GM21447 (cell line): ENCODE results near the gene MEIKIN.
"Not testable (repeated sequence)": the region's sequence is repeated elsewhere in the genome, so short reads cannot be mapped to it uniquely, and the experiment has no call there.

Source experiments
- ATAC-seq: cut with Tn5 transposase; IDR thresholded peaks from one replicate; pipeline ENCODE4 v1.9.1; 2021; ENCODE audit not compliant: unreplicated experiment

MEIKIN gene

DNA sequence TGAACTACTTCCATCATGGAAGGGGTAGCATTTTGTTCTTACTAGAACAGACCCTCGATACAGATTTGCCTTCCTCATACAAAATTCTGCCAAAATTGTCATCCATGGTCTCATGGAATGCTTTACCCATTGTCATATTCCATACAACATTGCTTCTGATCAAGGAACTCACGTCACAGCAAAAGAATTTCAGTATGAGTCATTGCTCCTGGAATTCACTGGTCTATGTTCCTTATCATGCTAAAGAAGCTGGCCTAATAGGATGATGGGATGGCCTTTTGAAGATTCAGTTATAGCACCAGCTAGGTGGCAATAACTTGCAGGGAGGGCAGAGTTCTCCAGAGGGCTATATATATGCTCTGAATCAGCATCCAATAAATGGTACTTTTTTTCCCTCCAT lies 130.5 kb downstream of the MEIKIN start:
- no peak for ATAC-seq

DNA sequence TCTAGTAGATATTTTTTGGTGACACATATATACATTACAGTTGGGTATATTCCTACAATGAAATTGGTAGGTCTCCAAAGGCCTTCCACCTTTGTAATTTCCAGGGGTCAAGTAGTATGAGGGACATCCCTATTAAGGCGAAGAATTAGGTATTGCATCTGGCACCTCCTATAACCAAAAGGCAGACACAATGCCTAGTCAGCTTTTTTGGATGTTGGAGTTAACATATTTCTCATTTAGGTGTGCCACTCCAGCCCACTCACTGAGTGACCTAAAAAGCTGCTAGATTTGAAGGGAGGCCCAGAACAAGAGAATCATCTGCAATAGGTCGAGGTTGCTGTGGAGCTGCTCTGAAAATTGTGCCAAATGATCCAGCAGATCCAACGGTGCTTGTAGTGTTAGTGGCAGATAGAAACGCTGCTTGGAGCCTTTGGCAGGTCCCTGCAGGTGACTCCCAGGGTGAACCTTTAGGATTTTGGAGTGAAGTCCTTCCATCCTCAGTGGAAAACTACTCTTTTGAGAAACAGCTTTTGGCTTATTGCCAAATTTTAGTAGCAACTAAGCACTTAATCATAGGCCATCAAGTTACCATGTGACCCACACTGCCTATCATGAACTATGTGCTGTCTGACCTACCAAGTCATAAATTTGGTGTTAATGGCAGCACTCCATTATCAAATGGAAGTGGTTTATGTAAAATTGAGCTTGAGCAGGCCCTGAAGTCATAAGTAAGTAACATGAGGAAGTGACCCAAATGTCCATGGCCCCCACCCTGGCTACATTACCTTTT lies 132.9 kb downstream of the MEIKIN start:
- no peak for ATAC-seq

DNA sequence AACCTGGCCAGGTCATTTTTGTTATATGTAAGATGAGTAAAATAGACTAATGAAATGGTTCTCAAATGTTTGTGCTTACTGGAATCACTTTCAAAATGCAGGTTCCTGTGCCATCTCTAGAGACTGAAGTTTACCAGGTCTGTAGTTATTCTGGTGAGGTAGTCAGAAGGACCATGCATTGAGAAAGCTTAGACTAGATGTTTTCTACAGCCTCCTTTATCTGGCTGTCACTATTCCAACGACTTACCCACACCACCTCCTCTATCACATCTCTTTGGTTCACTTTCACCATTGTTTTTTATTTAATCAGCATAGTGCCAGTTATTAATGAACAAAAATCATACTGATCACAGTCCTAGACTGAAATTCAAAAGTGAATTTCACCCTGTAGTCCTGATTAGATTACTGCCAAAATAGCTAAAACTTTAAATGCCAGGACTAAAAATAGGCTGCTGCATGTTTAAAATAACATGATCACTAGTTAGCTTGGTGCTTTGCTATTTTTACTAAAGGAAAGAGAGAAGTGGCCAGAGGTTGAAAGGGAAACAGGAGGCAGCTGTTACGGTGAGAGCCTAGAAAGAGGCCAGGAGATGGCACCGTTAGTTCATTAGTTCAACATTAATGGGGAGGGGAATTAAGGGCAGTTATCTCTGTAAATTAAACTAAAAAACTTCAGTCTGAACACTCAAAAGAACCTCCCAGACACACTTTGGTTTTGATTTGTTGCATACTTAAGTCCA lies 134.8 kb downstream of the MEIKIN start:
- peak; percentile 69 for ATAC-seq

DNA sequence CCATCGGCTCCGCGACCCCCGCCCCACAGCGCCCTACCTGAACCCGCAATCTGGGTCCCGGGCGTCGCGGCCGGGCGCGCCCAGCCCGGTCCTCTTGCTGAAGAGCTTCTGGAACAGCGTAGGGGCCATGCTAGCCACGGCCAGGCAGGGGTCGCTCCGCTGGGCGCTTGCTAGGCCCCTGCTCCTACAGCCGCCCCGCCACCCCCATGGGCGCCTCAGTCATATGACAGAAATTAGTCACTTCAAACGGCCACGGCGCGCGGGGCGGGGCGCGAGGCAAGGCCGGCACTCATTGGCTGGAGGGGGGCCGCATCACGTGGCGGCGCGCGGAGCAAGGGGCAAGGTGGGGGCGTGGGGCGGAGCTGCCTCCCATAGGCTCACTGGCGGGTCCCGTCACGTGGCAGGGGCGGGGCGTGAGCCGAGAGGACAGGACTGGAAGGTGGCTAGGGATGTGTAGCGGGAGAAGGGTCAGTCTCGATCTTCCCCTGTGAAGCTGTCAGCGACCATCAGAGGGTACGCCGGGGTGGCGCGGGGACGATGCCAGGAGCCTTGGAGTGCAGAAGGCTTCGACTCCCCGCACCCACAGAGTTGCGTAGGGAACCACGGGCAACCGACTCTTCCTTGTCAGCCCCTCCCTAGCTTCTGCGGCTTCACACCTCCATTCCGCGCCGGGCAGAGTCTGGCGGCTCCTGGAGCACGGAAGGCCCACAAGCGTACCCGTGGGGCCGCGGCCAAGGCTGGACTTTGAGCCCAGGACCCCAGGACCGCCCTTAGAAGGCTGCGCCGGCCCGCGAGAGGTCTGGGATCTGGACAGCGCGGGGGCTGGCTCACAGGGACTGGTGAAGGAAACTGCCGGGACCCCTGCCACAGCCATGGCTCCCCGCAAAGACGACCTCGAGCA lies 148.4 kb downstream of the MEIKIN start, which contains the start of gene FNIP1:
FNIP1 (minus strand) TSS at position 225 of the 901 bp plus-strand sequence; CDS start at position 129, 96 bp downstream.
- ATAC-seq: peak; percentile 85

DNA sequence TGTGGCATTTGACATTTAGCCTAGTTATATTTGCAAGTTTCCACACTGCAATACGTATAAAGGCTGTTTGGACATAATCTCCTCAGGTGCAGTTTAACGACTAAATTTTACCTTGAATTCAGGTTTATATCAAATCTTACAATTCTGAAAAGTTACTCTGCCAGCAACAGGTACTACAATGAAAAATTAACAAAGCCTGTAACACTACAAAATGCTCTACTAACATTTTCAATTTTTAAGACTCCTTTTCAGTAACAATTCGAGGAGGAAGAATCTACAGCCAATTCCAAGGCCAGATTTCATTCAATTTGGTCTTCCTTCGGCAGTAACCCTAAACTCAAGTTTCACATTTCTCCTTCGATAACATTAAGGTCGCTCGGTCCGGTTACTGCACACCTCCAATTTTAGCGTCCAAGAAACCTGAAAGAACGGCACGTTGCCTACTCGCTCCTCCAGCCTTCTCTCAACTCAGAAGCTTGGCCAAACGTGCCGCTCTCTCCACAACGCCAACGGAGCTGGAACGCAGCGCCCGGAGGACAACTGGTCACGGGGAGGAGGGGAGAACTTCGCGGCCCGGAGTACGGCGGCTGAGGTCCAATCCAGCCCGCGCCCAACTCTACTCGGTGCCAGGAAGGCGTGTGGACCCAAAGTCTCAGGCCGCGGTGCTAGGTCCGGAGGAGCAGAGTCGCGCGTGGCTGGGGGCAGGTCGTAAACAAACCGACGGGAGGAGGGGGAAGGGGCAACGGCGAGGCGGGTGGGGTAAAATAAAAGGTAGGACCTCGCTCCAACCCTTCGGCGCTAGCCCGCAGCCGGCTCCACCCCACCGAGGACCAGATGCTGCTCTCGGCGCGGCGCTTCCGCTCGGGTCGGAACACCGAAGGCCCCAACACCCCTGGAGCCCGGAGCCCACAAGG lies 149.3 kb downstream of the MEIKIN start:
- peak; percentile 20 for ATAC-seq

DNA sequence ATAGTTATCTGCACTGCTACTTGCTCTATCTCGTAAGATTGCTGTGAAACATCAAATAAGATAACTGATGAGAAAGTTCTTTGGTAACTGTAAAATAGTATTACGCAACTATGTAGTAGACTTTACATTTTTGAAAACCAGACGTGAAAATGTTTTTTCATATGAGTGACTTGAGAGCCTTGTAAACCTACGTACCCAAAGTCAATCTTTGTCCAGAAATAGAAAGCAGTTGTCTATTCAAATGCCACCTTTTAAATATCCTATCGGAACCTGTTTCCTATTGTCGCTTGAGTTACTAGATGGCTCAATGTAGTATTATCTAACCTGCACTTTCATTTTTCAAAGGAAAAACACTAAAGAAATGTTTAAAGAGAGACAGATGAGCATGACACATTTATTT lies 150.2 kb downstream of the MEIKIN start:
- no peak for ATAC-seq

DNA sequence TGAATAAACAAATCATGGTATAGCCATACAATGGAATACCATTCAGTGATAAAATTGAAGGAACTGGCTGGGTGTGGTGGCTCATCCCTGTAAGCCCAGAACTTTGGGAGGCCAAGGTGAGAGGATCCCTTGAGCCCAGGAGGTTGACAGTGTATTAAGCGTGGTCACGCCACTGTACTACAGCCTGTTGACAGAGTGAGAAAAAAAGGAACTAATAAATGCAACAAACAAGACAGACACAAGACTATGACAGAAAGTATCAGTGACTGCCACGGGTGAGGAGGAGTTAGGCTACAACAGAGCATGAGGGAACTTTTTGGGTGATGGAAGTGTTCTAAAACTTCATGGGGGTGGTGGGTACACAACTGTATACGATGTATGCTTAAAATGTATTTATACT lies 150.9 kb downstream of the MEIKIN start:
- no peak for ATAC-seq

DNA sequence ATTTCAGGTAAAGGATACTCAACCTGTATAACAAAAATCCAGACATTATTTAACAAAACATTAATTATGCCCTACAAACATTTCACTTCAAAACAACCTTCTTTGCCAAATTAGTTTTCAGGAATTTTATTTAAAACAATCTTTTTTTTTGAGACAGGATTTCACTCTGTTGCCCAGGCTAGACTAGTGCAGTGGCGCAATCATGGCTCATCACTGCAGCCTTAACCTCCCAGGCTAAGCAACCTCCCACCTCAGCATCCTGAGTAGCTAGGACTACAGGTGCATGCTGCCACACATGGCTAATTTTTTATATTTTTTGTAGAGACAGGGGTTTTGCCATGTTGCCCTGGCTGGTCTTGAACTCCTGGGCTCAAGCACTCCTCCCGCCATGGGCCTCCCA lies 152.6 kb downstream of the MEIKIN start:
- no peak for ATAC-seq

DNA sequence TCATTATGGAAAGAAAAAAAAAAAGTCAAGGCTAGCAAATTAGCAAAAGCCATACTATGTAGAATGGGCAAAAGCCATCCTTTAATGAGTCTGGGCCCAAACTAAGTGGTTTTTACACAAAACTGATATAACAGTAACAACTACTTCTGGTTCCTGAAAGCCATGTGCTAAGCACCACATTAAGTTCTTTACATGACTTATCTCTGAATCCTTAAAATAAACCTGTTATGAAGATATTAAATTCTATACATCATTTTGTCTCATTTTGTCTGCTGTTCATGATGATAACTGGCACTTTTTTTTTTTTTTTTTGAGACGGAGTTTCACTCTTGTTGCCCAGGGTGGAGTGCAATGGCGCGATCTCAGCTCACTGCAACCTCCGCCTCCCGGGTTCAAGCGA lies 153.6 kb downstream of the MEIKIN start:
- ATAC-seq: no peak

DNA sequence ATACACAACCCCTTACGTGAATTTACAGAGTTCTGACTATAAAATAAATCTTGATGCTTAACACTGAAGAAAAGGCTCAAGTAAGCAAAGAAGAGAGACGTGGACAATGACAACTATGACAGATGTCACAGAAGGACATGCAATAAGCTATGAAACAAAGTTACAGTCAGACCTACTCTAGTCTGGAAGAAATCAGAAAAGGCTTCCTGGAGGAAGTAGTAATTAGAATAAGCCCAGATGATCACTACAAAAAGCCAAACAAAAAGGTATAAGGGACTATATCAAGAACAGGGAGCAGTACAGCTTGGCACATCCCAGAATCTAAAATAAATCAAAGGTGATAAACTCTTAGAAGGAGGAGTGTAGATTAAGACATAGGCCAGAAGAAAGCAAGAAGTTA lies 154.9 kb downstream of the MEIKIN start:
- no peak for ATAC-seq

DNA sequence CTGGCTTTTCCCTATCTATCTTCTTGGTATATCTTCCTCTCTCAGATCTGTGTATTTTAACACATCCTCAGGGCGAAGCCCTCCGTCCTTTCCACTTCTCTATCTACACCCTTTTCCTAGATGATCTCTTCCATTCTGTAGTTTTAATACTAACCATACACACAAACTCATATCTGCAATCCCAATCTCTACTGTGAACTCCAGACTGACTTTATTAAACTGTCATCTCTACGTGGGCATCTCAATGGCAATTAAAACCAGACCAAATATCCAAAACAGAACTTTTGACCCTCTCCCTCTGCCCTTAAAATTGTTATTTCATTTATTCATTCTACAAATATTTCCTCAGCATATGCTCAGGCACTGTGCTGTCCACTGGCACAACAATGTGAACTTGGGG lies 155.7 kb downstream of the MEIKIN start:
- no peak for ATAC-seq

DNA sequence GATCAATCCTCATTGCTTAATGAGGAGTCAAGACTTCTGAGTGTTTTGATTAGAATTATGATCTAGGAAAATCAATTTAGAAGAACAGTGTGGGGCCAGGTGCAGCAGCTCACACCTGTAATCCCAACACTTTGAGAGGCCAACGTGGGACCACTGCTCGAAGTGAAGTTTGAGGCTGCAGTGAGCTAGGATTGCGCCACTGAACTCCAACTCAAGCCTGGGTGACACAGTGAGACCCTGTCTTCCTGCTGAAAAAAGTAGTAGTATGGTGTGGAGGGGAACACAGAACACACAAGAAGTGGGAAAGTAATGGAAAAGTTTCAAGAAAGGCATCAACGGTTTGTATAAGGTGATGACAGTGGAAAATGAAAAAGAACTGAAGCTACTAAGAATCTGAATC lies 157.7 kb downstream of the MEIKIN start:
- ATAC-seq: no peak

DNA sequence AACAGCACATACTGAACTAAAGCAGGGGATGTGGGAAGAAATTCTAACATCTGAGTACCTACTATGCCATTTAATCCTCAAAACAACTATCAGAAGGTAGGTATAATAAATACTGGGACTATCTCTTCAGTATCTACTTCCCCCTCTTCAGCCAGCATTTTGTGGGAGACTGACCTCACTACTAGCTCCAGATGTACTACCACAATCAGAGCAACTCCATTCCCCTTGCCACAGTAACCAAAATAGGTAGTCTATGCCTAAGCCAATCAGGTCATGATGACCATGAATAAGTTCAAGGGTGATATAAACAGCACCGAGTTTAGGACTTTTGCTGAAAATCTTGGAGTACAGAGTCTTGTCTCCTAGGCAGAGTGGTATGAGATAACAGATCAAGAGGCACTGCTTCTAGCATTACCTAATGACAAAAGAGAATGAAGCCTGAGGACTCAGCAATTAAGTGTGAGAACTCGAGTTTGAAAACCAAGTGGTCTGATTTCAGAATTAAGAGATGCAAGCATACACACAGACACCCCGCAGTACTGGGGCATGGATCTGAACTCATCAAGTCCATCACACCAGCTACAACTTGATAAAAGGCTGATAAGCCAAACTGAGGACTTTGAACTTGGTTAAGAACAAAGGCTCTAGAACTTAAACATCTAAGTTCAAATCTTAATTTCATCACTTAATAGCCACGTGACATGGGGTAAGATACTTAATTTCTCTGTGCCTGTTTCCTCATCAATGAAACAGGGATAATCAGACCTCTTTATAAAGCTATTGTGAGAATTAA lies 158.4 kb downstream of the MEIKIN start:
- ATAC-seq: no peak

DNA sequence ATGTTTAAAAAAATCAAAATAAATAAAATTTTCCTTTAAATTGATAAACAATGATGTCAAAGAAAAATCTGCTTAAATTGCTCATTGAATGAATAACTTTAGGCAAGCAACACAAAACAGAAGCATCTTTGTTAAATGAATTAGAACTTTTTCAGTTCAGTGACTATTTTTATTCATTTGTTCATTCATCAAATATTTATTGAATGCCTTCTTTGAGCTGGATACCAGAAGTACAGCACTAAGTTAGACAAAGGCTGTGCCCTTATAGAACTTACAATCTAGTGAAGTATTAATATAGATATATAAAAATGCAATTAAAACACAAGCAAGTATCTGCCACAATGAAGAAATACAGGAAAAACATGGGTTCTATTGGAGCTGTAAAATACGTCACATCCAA lies 159.4 kb downstream of the MEIKIN start:
- no peak for ATAC-seq

DNA sequence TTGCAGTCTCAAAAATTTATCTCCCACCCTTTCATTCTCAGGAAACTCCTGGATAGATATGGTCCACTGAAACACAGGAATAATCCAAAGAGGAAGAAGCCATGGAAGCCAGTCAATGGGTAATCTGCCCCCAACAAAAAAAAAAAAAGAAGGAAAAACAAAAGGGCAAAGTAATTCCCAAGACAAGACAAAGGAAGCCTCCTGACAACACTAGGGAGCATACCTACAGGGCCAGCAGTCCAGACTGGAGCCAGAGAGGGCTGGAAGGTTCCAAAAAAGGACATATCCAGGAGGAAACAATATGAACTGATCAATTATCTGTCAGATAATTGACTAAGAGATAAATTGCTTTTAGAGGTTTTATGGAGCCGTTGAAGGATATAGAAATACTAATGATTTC lies 161.6 kb downstream of the MEIKIN start:
- ATAC-seq: no peak

DNA sequence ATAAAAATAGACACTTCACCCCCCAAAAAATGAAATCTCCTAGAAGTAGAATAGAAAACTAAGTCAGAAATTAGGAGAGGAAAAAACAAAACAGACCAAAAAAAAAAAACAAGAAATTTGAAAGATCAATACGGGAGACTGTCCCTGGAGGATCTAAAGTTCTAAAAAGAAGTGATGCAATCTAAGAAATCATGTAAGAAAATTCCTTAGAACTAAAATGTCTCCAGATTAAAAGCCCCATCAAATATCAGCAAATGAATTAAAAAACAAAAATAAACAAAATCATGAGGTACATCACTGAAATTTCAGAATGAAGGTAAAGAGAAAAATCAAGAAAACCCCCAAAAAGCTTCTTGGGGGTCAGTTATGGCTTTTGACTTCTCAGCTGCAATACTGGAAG lies 162.1 kb downstream of the MEIKIN start:
- no peak for ATAC-seq

DNA sequence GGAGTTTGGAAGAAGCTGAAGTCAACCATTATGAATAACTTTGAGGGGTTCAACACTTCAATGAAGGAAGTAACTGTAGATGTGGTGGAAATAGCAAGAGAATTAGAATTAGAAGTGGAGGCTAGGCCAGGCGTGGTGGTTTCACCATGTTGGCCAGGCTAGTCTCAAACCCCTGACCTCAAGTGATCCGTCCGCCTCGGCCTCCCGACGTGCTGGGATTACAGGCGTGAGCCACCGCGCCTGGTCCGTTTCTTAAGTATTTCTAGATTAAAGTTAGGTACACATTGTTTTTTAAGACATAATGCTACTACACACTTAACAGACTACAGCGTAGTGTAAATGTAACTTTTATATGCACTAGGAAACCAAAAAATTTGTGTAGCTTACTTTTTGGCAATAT lies 162.7 kb downstream of the MEIKIN start:
- ATAC-seq: no peak

DNA sequence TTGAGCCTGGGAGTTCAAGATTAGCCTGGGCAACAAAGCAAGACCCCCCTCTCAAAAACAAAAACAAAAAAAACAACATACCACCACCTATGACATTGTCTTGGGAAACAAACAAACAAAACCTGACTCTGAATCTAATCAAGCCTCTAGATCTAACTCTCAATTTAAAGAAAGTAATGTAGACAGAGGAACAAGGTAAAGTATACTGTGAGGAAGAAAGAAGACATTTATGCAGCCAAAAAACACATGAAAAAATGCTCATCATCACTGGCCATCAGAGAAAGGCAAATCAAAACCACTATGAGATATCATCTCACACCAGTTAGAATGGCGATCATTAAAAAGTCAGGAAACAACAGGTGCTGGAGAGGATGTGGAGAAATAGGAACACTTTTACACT lies 167.3 kb downstream of the MEIKIN start:
- ATAC-seq: not testable (repeated sequence)

DNA sequence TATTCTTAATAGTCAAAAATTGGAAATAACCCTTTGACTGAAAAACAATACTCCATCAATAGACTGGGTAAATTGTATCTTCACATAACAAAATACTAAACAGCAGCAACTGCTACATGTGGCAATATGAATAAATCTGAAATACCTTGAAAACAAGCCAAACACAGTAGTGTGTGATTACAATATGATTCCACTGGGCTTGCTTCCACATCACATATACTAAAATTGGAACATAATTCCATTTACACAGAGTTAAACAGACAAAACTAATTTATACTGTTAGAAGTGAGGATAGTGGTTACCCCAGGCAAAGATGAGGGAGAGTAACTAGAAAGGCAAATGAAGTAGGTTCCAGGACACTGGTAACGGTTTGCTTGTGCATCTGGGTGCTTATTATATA lies 169.0 kb downstream of the MEIKIN start:
- no peak for ATAC-seq
